ENCODE data around the gene ZNF433. TPM values are rescaled to one million over a fixed set of nuclear protein-coding genes. Genes with fewer than 3 reads are reported as not detected.

ZNF433 gene
- total RNA-seq = 5.5 and 5.8 TPM in 2 replicates

GRCh38 chr19:12035220-12036172 is at the start of gene ZNF433:
TSS of gene ZNF433 (minus strand) at chr19:12035679. CDS start at chr19:12035539, 140 bp downstream.

DNA sequence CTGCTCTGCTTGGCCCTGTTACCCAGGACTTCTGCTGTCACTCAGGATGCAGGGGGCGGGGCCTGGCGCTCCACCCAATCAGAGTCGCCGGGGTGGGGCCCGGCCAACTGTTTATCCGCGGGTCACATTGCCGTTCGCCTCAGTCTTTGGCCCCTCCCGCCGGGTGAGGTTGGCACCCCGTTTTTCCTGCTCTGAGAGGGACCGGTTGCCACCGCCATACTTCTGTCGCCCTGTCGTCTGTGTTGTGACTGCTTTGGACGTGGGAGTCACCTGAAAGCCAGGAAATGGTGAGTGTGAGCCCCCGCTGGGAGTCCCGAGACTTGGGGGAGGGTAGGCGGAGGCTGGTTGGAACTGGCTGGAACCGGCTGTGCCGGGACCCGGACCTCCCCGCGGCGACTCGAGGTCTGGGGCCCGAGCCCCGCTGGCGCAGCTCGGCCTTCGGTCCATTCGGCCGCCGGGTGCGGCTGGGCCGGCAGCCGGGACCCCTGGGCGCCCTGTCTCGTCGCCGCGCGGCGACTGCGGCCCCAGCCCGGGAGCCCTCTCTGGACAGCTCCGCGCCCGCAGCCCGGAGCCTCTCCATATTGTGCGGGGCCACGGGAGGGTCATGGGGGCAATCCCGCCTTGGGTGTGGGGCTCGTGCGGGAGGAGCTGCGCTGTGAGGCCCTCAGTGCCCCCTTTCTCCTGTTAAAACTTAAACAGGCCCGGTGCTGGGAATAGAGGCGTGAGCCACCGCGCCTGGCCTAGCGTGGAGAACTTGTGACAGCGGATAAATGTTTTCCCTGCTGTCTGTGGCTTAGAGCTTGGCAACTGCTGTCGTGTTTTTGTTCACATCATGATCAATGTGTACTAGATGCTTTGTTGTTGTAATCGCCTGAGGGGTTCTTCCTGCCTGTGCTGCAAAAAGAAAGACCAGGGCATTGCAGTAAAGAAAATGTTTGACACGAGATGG is 29.4 kb upstream of the ZNF433 start, which contains the start of gene ZNF844:
Gene ZNF844, plus strand, starts transcription at position 142 of the 949 bp plus-strand sequence. Its CDS starts 143 bp downstream, at position 285.

GRCh38 chr19:12052497-12053169 is 17.2 kb upstream of the ZNF433 start, which contains the start of gene ZNF878:
TSS of gene ZNF878 (minus strand) at chr19:12052961. CDS start at chr19:12052801, 160 bp downstream.

GRCh38 chr19:11964858-11965645 is 70.4 kb downstream of the ZNF433 start, which contains the start of gene ZNF763:
TSS of gene ZNF763 (plus strand) at chr19:11965040. CDS start at chr19:11965209, 169 bp downstream.

Other genes starting within 250 kb of the ZNF433 start
- gene ZNF491, start 237.2 kb downstream of the ZNF433 start, total RNA-seq = 3.0 and 3.3 TPM in 2 replicates
- 7.5 and 7.7 TPM in 2 replicates for gene ZNF440, start 221.4 kb downstream of the ZNF433 start, total RNA-seq
- gene ZNF439, start 187.0 kb downstream of the ZNF433 start, total RNA-seq = 5.8 and 6.0 TPM in 2 replicates
- gene ZNF69, start 147.9 kb downstream of the ZNF433 start, total RNA-seq = 3.4 and 3.6 TPM in 2 replicates
- gene ZNF700, start 110.6 kb downstream of the ZNF433 start, total RNA-seq = 7.6 and 7.8 TPM in 2 replicates
- gene ZNF763, start 70.6 kb downstream of the ZNF433 start, total RNA-seq = 1.3 and 2.3 TPM in 2 replicates
- under 0.01 TPM in 1 of 2 replicates, not detected in the other for gene ZNF878, start 17.3 kb upstream of the ZNF433 start, total RNA-seq
- 7.3 and 9.2 TPM in 2 replicates for gene ZNF844, start 29.1 kb upstream of the ZNF433 start, total RNA-seq
- gene ZNF20, start 104.7 kb upstream of the ZNF433 start, total RNA-seq = 4.5 and 5.0 TPM in 2 replicates
- gene ZNF625, start 121.1 kb upstream of the ZNF433 start, total RNA-seq = 12.5 and 13.8 TPM in 2 replicates
- gene ZNF136, start 127.4 kb upstream of the ZNF433 start, total RNA-seq = 5.8 and 8.0 TPM in 2 replicates